Activated B cell treated with CpG ODN at 0.5 μM for 24 hours (primary cell): ENCODE measurements around the gene FBXW7. TPM values are rescaled to one million over a fixed set of nuclear protein-coding genes. Genes with fewer than 3 reads are reported as not detected.
A peak's percentile ranks its signal among the peaks of the same experiment; 100 is the strongest.

Experiments
- ATAC-seq: fragments of 200-7000 bp; cut with Tn5 transposase; one replicate; pipeline ENCODE4 v1.10.0; 2021; ENCODE audit warnings: low read depth, mild to moderate bottlenecking, moderate library complexity
- CTCF ChIA-PET: fragments of 350-600 bp; sonication (Branson Sonifier 250); formaldehyde crosslinking; loops from one replicate; lab custom pipeline; 2021; ENCODE audit warnings: antibody characterized with exemption; lab: Charles Lee
- POLR2A ChIA-PET: fragments of 350-600 bp; sonication (Branson Sonifier 250); formaldehyde crosslinking; loops from one replicate; lab custom pipeline; 2021; ENCODE audit warnings: antibody characterized with exemption; lab: Charles Lee
- DNase-seq: peaks from one replicate; pipeline ENCODE4 v3.0.0; 2022
- H3K27ac Mint-ChIP-seq: one replicate; pipeline ENCODE4 v1.8.0; 2020; ENCODE audit warnings: mixed read lengths
- H3K27me3 Mint-ChIP-seq: one replicate; pipeline ENCODE4 v1.8.0; 2021; ENCODE audit warnings: mixed read lengths
- H3K36me3 Mint-ChIP-seq: one replicate; pipeline ENCODE4 v1.8.0; 2021; ENCODE audit warnings: low read depth, mixed read lengths
- H3K4me1 Mint-ChIP-seq: one replicate; pipeline ENCODE4 v1.8.0; 2021; ENCODE audit warnings: mixed read lengths
- H3K4me3 Mint-ChIP-seq: one replicate; pipeline ENCODE4 v1.8.0; 2020; ENCODE audit warnings: mild to moderate bottlenecking, mixed read lengths
- H3K9me3 Mint-ChIP-seq: one replicate; pipeline ENCODE4 v1.8.0; 2020; ENCODE audit warnings: mixed read lengths
- intact Hi-C: fragments of 100-400 bp; cut with micrococcal nuclease; formaldehyde crosslinking; loops from one replicate; pipeline ENCODE4 v1.15.1; 2024
- total RNA-seq: library from RNA; stranded (reverse); gene quantifications from 2 replicates; pipeline ENCODE4 v1.2.3, GENCODE V29; 2022
- TF ChIP-seq, protein P1 (sequence below): fragments of 200-600 bp; IDR thresholded peaks from one replicate; pipeline ENCODE4 v1.8.0; 2022; ENCODE audit warnings: antibody characterized with exemption, mild to moderate bottlenecking

FBXW7 gene
- total RNA-seq, 1 donor from 2014 or later: 96.5 TPM

DNA sequence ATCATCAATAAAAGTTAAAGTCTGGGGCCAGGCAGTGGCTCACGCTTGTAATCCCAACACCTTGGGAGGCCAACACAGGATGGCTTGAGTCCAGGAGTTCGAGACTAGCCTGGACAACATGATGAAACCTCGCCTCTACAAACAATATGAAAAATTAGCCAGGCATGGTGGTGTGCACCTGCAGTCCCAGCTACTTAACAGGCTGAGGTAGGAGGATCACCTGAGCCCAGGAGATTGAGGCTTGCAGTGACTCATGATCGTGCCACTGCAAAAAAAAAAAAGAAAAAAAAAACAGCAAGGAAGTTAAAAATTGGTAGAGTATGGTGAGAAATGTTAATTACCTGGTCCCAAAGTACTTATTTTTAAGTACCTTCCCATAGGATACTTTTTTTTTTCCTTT lies 27.5 kb downstream of the FBXW7 start:
- ChIA-PET CTCF (no interaction called here), POLR2A (interaction anchor here (1.1 kb wide), 1 partner anchor 28 kb away, joined by 5 read pairs; no protein-coding TSS in a partner anchor)
- H3K4me1 Mint-ChIP-seq: peaks cover 49% of the 10 kb centered on the region
- H3K4me3 Mint-ChIP-seq: no peak overlapping the region
- TF ChIP-seq, protein P1, sequence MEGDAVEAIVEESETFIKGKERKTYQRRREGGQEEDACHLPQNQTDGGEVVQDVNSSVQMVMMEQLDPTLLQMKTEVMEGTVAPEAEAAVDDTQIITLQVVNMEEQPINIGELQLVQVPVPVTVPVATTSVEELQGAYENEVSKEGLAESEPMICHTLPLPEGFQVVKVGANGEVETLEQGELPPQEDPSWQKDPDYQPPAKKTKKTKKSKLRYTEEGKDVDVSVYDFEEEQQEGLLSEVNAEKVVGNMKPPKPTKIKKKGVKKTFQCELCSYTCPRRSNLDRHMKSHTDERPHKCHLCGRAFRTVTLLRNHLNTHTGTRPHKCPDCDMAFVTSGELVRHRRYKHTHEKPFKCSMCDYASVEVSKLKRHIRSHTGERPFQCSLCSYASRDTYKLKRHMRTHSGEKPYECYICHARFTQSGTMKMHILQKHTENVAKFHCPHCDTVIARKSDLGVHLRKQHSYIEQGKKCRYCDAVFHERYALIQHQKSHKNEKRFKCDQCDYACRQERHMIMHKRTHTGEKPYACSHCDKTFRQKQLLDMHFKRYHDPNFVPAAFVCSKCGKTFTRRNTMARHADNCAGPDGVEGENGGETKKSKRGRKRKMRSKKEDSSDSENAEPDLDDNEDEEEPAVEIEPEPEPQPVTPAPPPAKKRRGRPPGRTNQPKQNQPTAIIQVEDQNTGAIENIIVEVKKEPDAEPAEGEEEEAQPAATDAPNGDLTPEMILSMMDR: no peak
- no peak overlapping the region for H3K27ac Mint-ChIP-seq
- ATAC-seq: no peak
- H3K9me3 Mint-ChIP-seq: peaks cover 4% of the 10 kb centered on the region
- intact Hi-C loops: no loop called here
- no peak for DNase-seq
- H3K36me3 Mint-ChIP-seq: peaks cover 28% of the 10 kb centered on the region
- no peaks in the 10 kb centered on the region for H3K27me3 Mint-ChIP-seq

DNA sequence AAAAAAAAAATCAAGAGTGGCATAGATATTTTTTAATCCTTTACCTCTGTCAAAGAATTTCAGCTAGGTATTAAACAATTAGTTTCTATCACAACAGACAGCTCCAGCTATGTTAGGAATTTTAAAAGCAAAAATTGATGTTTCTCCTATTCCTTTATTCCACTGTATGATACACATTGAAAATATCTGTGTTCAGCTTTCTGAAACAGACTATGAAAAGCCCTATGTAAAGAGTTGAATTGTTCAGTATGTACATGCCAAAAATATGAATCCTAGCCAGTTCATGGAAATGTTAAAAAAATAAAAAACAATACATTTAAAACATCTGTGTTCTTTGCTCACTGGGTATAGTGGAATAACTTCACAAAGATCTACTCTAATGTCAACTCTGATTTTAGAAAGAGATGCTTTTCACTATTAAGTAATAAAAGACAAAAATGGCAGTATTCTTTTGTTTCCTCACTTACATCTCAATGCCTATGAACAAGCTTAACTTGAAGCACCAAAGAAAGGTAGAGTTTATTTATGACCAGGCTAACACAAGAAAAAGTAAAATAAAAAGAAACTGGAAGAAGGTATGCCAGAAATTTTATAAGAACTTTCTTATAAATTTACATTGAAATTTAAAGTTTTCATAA lies 32.1 kb downstream of the FBXW7 start:
- ChIA-PET CTCF (interaction anchor here (0.6 to 8.4 kb wide), 6 partner anchors 13 to 232 kb away, joined by 3 to 143 read pairs (median 6); no protein-coding TSS in a partner anchor), POLR2A (interaction anchor here (0.7 to 1.1 kb wide), 3 partner anchors 13 to 235 kb away, joined by 4 to 6 read pairs (median 5); no protein-coding TSS in a partner anchor)
- ATAC-seq (no peak), DNase-seq (no peak)
- Mint-ChIP-seq H3K4me1 (peaks cover 37% of the 10 kb centered on the region), H3K27ac (no peak overlapping the region), H3K27me3 (no peaks in the 10 kb centered on the region), H3K4me3 (no peak overlapping the region), H3K9me3 (no peaks in the 10 kb centered on the region), H3K36me3 (peaks cover 17% of the 10 kb centered on the region)
- intact Hi-C loops: loop anchor here (5.0 kb wide), 2 partner anchors 49 to 96 kb away; no protein-coding TSS in a partner anchor
- TF ChIP-seq, protein P1: no peak

DNA sequence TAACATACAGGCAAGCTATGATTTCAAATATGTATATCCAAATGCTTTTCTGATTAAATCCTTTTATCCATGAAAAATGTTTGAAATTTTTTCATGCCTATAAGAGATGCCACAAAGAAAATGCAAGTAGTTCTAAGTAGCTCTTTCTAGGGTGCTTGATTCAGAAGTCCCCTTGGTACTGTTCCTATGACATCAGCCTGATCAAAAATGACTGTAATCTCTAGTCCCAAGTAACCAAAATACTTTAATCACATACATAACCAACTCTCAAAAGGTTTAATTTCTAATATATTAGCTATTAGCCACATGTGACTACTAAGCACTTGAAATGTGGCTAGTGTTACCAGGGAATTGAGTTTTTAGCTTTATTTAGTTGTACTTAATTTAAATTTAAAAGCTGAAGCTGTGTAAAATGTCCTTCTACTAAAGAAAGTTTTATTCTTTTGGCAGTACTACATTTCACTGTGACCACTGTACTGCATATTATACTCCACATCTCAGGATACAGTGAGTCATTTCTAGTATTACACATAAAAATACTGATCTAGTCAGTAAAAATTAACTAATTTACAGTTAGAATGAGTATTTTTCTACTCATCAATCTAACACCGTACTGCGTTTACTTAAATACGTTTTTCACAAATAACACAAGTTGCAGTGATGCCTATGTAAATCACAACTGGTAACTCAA lies 33.9 kb downstream of the FBXW7 start:
- POLR2A ChIA-PET: interaction anchor here (0.6 to 3.4 kb wide), 13 partner anchors 12 to 178 kb away, joined by 3 to 53 read pairs (median 4); partner anchors contain the start of genes FBXW7 and TMEM154
- peaks cover 29% of the 10 kb centered on the region for H3K4me1 Mint-ChIP-seq
- ATAC-seq: no peak
- H3K4me3 Mint-ChIP-seq: peak overlapping the region; percentile 38
- intact Hi-C loops: loop anchor here (1.0 to 5.0 kb wide), 7 partner anchors 17 to 233 kb away; partner anchors contain the start of gene FBXW7
- H3K27me3 Mint-ChIP-seq: no peaks in the 10 kb centered on the region
- TF ChIP-seq, protein P1: no peak
- DNase-seq: no peak
- peak overlapping the region; percentile 83 for H3K27ac Mint-ChIP-seq
- CTCF ChIA-PET: interaction anchor here (0.9 to 8.4 kb wide), 31 partner anchors 7 to 626 kb away, joined by 3 to 143 read pairs (median 4); partner anchors contain the start of gene FBXW7
- H3K36me3 Mint-ChIP-seq: peaks cover 7% of the 10 kb centered on the region
- H3K9me3 Mint-ChIP-seq: no peaks in the 10 kb centered on the region

DNA sequence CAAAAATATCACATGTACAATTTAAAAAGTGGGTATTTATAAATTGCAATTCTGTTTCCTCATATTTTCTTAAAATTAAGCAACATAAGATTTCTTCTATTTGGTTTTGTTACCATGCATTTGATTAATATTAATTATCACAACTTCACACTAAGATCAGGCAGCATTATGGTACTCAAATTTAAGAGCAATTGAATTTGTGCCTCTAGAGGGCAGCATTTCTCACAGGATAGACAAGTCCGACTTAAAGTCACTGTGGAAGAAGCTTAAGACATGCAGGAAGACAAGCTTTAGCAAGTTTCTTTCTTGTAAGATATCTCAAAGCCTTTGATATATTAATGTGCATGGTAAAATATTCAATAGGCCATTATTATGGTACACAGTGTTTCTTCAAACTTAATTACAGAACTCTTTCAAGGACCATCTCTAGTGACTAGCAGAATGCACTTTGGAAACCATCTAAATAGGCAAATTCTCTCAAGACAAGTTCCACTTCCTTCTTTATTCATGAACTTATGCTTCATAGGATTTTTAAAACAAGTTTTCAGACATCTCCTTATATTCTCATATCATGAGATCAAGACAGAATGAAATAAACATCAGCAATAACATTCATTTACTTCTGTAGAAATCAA lies 35.0 kb downstream of the FBXW7 start:
- CTCF ChIA-PET: interaction anchor here (0.6 to 8.4 kb wide), 38 partner anchors 8 to 627 kb away, joined by 3 to 143 read pairs (median 4); partner anchors contain the start of gene FBXW7
- peak overlapping the region; percentile 83 for H3K27ac Mint-ChIP-seq
- peak overlapping the region; percentile 44 for H3K4me3 Mint-ChIP-seq

More for the DNA sequence above, 35.0 kb downstream of the FBXW7 start:
- H3K4me1 Mint-ChIP-seq: peaks cover 29% of the 10 kb centered on the region
- TF ChIP-seq, protein P1: peak; percentile 84
- no peaks in the 10 kb centered on the region for H3K9me3 Mint-ChIP-seq
- H3K27me3 Mint-ChIP-seq: no peaks in the 10 kb centered on the region
- DNase-seq (no peak), ATAC-seq (peak; percentile 79)
- POLR2A ChIA-PET: interaction anchor here (0.6 to 3.4 kb wide), 10 partner anchors 21 to 178 kb away, joined by 3 to 53 read pairs (median 4); partner anchors contain the start of gene FBXW7
- peaks cover under 1% of the 10 kb centered on the region for H3K36me3 Mint-ChIP-seq
- intact Hi-C loops: loop anchor here (1.0 to 5.0 kb wide), 7 partner anchors 16 to 234 kb away; partner anchors contain the start of gene FBXW7
